Osteocyte (in vitro differentiated cells): ENCODE data around the gene GYPC. TPM values are rescaled to one million over a fixed set of nuclear protein-coding genes. Genes with fewer than 3 reads are reported as not detected.
A peak's percentile ranks its signal among the peaks of the same experiment; 100 is the strongest.

ENCODE experiments used
- DNase-seq: peaks from one replicate; pipeline ENCODE4 v3.0.0; 2021; ENCODE audit warnings: mixed read lengths; ENCODE audit not compliant: unreplicated experiment; ENCODE audit errors: extremely low spot score
- H3K27ac Mint-ChIP-seq: one replicate; pipeline ENCODE4 v1.8.0; 2021; ENCODE audit warnings: mild to moderate bottlenecking, mixed read lengths; ENCODE audit not compliant: unreplicated experiment
- H3K27me3 Mint-ChIP-seq: one replicate; pipeline ENCODE4 v1.8.0; 2021; ENCODE audit warnings: mixed read lengths; ENCODE audit not compliant: unreplicated experiment
- H3K36me3 Mint-ChIP-seq: one replicate; pipeline ENCODE4 v1.8.0; 2021; ENCODE audit warnings: mixed read lengths; ENCODE audit not compliant: unreplicated experiment
- H3K4me1 Mint-ChIP-seq: one replicate; pipeline ENCODE4 v1.8.0; 2021; ENCODE audit warnings: mixed read lengths; ENCODE audit not compliant: unreplicated experiment
- H3K4me3 Mint-ChIP-seq: one replicate; pipeline ENCODE4 v1.8.0; 2021; ENCODE audit warnings: mild to moderate bottlenecking, moderate library complexity, mixed read lengths; ENCODE audit not compliant: unreplicated experiment
- H3K9me3 Mint-ChIP-seq: one replicate; pipeline ENCODE4 v1.8.0; 2021; ENCODE audit warnings: mixed read lengths; ENCODE audit not compliant: unreplicated experiment
- total RNA-seq: library from RNA; stranded (reverse); gene quantifications from 2 replicates; pipeline ENCODE4 v1.2.1, GENCODE V29; 2021
- TF ChIP-seq, protein P1 (sequence below): fragments of 200-600 bp; sonication (generic); IDR thresholded peaks from 2 replicates; pipeline ENCODE4 v1.5.0; 2021; ENCODE audit warnings: antibody characterized with exemption, mild to moderate bottlenecking, moderate library complexity

The GYPC gene
- total RNA-seq, 1 donor from 2014 or later = 110 TPM

DNA sequence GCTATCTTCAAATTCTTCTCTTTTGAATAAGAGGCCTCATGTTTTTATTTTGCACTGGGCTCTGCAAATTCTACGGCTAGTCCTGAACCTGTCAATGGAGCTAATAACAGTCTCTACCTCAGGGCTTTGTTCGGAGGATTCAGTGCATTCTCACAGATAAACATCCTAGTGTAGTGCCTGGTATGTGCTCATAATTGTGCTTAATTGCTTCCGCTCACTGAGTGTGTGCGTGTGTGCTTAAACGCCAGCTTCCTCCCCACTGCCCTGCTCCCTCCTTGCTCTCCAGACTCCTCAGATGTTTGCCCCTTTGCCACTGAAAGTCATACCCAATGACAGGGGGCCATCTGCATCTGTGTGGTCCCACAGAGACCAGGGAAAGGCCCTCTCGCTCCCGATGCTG is 6.7 kb downstream of the GYPC start:
- H3K27ac Mint-ChIP-seq = no peak overlapping the region
- peaks cover 14% of the 10 kb centered on the region for H3K36me3 Mint-ChIP-seq
- H3K9me3 Mint-ChIP-seq = no peaks in the 10 kb centered on the region
- DNase-seq = no peak
- H3K4me1 Mint-ChIP-seq = peaks cover 75% of the 10 kb centered on the region
- H3K4me3 Mint-ChIP-seq = no peak overlapping the region
- H3K27me3 Mint-ChIP-seq = no peaks in the 10 kb centered on the region
- TF ChIP-seq, protein P1, sequence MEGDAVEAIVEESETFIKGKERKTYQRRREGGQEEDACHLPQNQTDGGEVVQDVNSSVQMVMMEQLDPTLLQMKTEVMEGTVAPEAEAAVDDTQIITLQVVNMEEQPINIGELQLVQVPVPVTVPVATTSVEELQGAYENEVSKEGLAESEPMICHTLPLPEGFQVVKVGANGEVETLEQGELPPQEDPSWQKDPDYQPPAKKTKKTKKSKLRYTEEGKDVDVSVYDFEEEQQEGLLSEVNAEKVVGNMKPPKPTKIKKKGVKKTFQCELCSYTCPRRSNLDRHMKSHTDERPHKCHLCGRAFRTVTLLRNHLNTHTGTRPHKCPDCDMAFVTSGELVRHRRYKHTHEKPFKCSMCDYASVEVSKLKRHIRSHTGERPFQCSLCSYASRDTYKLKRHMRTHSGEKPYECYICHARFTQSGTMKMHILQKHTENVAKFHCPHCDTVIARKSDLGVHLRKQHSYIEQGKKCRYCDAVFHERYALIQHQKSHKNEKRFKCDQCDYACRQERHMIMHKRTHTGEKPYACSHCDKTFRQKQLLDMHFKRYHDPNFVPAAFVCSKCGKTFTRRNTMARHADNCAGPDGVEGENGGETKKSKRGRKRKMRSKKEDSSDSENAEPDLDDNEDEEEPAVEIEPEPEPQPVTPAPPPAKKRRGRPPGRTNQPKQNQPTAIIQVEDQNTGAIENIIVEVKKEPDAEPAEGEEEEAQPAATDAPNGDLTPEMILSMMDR = no peak

DNA sequence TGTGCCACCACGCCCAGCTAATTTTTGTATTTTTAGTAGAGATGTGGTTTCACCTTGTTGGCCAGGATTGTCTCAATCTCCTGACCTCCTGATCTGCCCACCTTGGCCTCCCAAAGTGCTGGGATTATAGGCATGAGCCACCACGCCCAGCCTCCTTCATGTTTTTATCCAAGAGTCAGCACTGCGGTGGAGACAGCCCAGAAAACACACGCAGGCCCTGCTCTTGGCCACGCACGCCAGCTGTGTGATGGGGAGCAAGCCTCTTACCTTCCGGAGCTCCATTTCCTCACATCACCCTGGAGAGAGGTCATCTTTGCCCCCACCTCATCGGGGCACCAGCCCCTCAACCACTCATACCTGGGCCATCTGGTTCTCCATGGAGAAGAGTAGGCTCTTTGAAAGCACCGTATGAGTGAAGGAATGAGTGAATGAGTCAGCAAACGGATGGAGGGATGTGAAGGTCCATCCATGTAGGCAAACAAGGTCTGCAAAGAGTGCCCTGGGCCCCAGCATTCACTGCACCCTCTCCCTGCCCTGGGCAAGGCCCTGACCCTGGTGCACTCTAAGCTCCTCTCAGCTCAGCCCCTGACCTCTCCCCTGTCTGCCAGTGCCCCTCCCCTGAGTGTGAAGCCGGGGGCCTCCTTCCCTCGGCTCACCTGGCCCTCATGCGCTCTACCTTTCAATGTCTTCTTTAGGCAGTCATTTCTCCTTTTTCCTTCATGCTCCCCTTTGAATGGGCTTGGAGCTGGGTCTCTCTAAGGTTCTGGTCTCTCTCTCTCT is 7.4 kb downstream of the GYPC start:
- DNase-seq = no peak
- Mint-ChIP-seq H3K36me3 (peaks cover 17% of the 10 kb centered on the region), H3K9me3 (no peaks in the 10 kb centered on the region), H3K4me3 (no peak overlapping the region), H3K27me3 (no peaks in the 10 kb centered on the region), H3K27ac (no peak overlapping the region), H3K4me1 (peaks cover 70% of the 10 kb centered on the region)
- TF ChIP-seq, protein P1 = no peak

DNA sequence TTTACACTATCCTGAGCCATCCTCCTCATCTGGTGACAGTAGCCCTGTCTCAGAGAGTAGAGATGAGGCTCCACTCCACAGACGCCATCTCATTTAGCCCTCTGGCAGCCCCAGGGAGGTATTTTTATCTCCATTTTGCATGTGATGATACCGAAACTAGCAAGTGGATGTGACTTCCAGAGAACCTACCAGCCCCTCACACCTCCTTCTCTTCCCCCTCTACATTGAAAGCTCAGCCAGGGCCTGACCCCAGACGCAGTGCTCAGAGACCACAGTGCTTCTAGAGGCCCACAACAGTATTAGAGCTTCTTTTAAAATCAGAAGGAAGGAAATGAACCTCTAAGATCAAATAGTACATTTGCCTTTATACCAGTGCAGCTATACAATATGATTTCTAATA is 8.3 kb downstream of the GYPC start:
- no peak overlapping the region for H3K27ac Mint-ChIP-seq
- no peaks in the 10 kb centered on the region for H3K27me3 Mint-ChIP-seq
- peaks cover 17% of the 10 kb centered on the region for H3K36me3 Mint-ChIP-seq
- TF ChIP-seq, protein P1 = no peak
- H3K9me3 Mint-ChIP-seq = no peaks in the 10 kb centered on the region
- no peak overlapping the region for H3K4me3 Mint-ChIP-seq
- DNase-seq = no peak
- peaks cover 62% of the 10 kb centered on the region for H3K4me1 Mint-ChIP-seq

DNA sequence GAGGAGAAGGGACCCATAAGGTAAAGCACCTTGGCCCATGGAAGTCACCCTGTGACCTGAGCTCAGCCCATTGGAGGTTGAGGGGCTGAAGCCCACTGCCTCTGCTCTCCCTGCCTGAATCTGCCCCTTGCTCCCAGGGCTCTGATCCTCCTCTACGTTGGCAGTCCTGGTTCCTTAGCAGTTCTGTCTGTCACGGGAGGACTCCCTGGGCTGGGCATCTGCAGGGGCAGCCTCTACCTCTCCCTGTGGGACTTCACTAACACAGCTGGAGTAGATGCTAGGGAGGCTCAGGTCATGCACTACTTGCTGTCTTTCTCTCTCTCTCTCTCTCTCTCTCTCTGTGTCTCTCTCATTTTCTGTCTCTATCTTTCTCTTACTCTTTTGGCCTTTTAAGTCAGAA is 8.7 kb downstream of the GYPC start:
- Mint-ChIP-seq H3K4me1 (peaks cover 58% of the 10 kb centered on the region), H3K9me3 (no peaks in the 10 kb centered on the region), H3K27ac (peak overlapping the region; percentile 20), H3K36me3 (peaks cover 17% of the 10 kb centered on the region), H3K27me3 (no peaks in the 10 kb centered on the region), H3K4me3 (no peak overlapping the region)
- no peak for DNase-seq
- TF ChIP-seq, protein P1 = no peak

DNA sequence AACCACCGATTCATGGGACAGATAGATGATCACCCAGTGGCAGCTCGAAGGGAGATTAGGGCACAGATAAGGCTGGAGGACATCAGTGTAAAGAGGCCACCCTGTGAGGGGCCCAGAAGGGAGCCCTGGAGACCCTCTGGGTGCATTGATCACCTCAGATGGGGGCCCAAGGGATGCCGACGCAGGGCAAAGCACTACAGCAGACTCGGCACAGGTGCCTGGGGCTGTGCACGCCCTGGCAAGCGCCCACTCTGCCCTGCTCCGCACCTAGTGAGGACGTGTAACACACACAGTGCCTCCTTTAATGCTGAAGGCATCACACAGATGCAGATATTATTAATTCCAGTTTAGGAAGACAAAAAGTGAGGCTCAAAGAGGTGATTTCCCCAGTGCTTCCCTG is 9.5 kb downstream of the GYPC start:
- Mint-ChIP-seq H3K27me3 (no peaks in the 10 kb centered on the region), H3K36me3 (peaks cover 14% of the 10 kb centered on the region), H3K9me3 (no peaks in the 10 kb centered on the region), H3K4me1 (peaks cover 55% of the 10 kb centered on the region), H3K27ac (no peak overlapping the region), H3K4me3 (no peak overlapping the region)
- TF ChIP-seq, protein P1 = no peak
- no peak for DNase-seq
